Ecto neural progenitor cell (in vitro differentiated cells): ENCODE data around the gene PROCA1.
A peak's percentile ranks its signal among the peaks of the same experiment; 100 is the strongest.

Source experiments
- DNase-seq: peaks from one replicate; pipeline ENCODE4 v3.0.0-alpha.2; 2018; ENCODE audit warnings: low spot score

The PROCA1 gene, protein sequence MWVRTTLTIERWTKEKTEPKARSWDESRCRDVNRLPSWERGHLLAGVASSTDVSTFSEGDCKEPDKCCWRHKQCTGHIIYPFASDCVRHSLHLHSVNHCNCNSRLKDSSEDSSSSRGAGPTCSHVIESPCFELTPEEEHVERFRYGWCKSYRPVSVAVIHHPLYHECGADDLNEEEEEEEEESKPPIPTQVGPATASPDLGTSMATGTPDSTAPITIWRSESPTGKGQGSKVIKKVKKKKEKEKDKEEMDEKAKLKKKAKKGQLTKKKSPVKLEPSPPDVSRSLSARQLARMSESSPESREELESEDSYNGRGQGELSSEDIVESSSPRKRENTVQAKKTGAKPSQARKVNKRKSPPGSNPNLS

GRCh38 chr17:28711723-28712031 is at the start of gene PROCA1:
PROCA1 (minus strand) TSS chr17:28711888; CDS start chr17:28711660, 228 bp downstream.
- DNase-seq: no peak

GRCh38 chr17:28760601-28761562 is 49.2 kb upstream of the PROCA1 start:
- no peak for DNase-seq

GRCh38 chr17:28759256-28759865 is 47.7 kb upstream of the PROCA1 start:
- no peak for DNase-seq

DNA sequence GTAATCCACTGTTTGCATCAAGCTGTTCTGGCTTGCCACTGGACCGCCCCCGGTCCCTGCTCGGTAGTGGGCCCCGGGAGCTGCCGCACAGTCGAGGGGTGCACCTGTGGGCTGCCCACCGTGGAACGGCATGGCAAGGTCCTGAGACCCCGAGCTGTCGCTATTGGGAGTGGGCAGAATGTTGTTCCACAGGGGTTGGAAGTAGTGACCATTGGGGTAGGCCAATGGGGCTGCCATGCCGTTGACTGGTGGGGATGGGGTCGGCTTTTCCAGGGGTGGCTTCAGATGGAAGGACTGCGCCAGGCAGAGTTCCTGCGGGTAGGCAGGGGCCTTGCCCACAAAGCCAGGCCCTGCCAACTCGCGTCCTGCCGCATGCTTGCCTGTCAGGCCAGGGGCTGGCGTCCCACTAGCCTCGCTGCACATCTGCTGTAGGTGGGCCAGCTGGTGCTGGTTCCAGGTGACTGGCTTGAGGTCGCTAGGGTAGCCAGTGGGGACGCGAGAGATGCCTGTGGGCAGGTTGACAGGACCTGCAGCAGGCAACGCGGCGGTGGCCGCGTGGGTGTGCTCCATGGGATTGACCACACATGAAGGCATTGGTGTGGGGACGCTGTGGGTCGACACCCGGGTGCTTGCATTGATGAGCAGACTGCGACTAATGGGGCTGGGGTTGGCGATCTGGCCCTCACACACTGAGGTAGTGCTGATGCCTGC is 46.9 kb upstream of the PROCA1 start:
- no peak for DNase-seq

DNA sequence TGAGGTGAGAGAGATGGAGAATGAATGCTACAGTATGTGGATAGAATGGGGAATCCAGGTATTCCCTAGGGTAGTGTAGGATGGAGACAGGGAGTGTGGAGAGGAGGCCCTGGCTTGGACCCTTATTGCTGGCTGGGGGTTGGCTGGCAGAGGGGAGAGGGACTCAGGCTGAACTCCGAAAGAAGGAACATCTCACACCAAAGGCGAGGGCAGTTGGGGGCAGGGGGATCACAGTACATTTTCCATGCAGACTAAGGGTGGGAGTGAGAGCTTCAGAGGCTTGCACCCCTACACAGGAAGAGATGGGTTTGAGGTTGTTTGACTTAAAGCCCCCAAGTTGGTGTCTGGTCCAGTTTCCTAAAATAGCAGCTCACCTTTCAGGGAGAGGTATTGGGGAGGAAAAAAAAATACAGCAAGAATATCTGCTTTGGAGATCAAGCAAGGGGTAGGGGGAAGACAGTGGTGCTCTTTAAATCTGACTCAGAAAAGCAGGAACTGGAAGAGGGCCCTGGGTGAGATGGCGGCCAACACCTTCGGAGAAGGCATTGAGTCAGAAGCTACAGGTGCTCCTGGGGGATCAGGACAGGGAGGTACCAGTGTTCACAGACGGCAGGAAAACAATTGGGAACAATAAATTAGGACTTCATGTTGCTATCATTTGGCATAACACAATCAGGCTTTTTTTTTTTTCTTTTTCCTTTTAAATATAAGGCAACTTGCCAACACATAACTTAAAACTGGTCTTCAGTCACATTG is 44.5 kb upstream of the PROCA1 start:
- DNase-seq: no peak

GRCh38 chr17:28755486-28755885 is 43.8 kb upstream of the PROCA1 start:
- no peak for DNase-seq

GRCh38 chr17:28751600-28752366 is 40.1 kb upstream of the PROCA1 start:
- no peak for DNase-seq

- peak; percentile 96 for DNase-seq
Measured at GRCh38 chr17:28750178-28751047, 38.7 kb upstream of the PROCA1 start.

DNA sequence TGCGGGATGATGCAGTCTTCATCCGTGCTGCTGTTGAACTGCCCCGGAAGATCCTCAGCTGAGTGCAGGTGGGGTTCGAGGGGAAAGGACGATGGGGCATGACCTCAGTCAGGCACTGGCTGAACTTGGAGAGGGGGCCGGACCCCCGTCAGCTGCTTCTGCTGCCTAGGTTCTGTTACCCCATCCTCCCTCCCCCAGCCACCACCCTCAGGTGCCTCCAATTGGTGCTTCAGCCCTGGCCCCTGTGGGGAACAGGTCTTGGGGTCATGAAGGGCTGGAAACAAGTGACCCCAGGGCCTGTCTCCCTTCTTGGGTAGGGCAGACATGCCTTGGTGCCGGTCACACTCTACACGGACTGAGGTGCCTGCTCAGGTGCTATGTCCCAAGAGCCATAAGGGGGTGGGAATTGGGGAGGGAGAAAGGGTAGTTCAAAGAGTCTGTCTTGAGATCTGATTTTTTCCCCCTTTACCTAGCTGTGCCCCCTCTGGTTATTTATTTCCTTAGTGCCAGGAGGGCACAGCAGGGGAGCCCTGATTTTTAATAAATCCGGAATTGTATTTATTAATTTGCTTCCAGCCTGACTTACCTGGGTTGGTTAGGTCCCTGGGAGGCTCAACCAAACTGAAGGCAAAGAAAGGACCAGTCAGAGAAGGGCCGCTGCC is 38.0 kb upstream of the PROCA1 start:
- peak; percentile 58 for DNase-seq

DNA sequence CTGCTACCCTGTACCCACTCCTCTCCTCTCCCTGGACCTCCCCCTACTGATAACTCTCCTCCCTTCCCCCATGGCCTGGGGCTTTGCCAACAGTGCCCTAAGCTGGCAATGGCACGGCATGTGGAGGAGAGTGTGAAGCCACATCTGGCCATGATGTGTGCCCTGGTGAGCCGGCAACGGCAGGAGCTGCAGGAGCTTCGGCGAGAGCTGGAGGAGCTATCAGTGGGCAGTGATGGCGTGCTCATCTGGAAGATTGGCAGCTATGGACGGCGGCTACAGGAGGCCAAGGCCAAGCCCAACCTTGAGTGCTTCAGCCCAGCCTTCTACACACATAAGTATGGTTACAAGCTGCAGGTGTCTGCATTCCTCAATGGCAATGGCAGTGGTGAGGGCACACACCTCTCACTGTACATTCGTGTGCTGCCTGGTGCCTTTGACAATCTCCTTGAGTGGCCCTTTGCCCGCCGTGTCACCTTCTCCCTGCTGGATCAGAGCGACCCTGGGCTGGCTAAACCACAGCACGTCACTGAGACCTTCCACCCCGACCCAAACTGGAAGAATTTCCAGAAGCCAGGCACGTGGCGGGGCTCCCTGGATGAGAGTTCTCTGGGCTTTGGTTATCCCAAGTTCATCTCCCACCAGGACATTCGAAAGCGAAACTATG is 37.3 kb upstream of the PROCA1 start:
- DNase-seq: peak; percentile 53

DNA sequence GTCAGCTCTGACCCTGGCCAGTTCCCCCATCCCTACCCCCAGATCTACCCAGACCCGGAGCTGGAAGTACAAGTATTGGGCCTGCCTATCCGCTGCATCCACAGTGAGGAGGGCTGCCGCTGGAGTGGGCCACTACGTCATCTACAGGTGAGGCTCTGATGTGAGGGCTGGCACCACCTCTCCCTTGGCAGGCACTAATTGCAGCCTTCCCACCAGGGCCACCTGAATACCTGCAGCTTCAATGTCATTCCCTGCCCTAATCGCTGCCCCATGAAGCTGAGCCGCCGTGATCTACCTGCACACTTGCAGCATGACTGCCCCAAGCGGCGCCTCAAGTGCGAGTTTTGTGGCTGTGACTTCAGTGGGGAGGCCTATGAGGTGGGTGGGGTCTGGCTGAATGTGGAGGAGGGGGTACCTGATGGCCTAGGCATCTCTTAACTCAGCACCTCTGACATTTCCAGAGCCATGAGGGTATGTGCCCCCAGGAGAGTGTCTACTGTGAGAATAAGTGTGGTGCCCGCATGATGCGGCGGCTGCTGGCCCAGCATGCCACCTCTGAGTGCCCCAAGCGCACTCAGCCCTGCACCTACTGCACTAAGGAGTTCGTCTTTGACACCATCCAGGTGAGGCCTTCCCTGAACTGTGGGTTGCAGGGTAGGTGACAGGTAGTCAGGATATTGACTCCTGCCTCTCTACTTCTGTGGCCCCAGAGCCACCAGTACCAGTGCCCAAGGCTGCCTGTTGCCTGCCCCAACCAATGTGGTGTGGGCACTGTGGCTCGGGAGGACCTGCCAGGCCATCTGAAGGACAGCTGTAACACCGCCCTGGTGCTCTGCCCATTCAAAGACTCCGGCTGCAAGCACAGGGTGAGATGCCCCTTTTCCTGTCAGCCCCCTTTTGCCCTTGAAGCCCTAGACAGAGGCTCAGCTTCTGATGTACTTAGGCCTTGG is 36.4 kb upstream of the PROCA1 start:
- peak; percentile 52 for DNase-seq

- DNase-seq: peak; percentile 74
Measured at GRCh38 chr17:28747051-28747691, 35.5 kb upstream of the PROCA1 start.

- no peak for DNase-seq
Measured at GRCh38 chr17:28746611-28747050, 34.9 kb upstream of the PROCA1 start.

DNA sequence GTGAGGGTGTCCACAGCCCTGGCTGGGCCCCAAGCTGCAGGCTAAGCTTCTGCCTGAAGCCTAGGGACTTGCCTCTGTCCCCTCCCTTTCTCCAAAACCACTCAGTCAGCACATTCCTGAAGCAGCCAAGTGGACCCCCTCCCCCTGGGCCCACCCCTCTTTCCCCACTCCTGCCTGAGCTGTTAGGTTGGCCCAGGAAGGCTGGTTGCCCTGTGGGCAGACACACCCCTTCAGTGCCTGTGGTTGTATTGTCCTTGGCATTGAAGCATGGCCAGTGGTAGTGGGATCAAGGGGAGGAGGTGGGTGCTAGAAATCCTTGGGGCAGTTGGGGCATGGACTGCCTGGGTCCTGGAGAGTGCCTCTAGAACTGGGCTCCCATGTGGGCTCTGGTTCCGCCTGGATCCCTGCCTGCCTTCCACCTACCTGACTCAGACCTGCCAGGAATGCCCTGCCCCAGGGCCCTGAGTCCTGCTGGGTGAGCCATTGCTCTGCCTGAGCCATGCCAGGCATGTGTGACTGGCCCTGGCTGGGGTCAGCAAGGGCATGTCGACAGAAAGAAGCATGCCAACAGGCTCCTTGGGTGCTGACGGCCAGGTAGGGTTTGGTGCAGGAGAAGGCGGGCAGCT is 34.2 kb upstream of the PROCA1 start:
- DNase-seq: no peak

GRCh38 chr17:28744972-28745785 is 33.5 kb upstream of the PROCA1 start:
- peak; percentile 87 for DNase-seq
